Suppressor macrophage (primary cell): ENCODE measurements around the gene GAREM1.
A peak's percentile ranks its signal among the peaks of the same experiment; 100 is the strongest.
"Not testable (repeated sequence)": the region's sequence is repeated elsewhere in the genome, so short reads cannot be mapped to it uniquely, and the experiment has no call there.

ENCODE experiments used
- DNase-seq, 4 experiments: peaks; one replicate each; pipeline ENCODE4 v3.0.0-alpha.2; 2020 to 2022

The GAREM1 gene

GRCh38 chr18:32324181-32324580 is 146.5 kb downstream of the GAREM1 start:
- no peak for DNase-seq

- no peak for DNase-seq
These were observed 148.9 kb downstream of the GAREM1 start for GRCh38 chr18:32321826-32322225.

- DNase-seq = no peak
These were observed 151.6 kb downstream of the GAREM1 start for GRCh38 chr18:32319084-32319483.

GRCh38 chr18:32318581-32318980 is 152.1 kb downstream of the GAREM1 start:
- DNase-seq = no peak

- DNase-seq = no peak
These were observed 153.0 kb downstream of the GAREM1 start for GRCh38 chr18:32317651-32318050.

GRCh38 chr18:32315881-32316280 is 154.8 kb downstream of the GAREM1 start:
- no peak for DNase-seq

GRCh38 chr18:32310774-32311173 is 159.9 kb downstream of the GAREM1 start:
- DNase-seq = no peak

- DNase-seq = no peak
These were observed 160.6 kb downstream of the GAREM1 start for GRCh38 chr18:32310101-32310500.

- peak in 3 of 4 experiments; percentile 3 to 46 (median 28) for DNase-seq
These were observed 162.1 kb downstream of the GAREM1 start for GRCh38 chr18:32308493-32309120.

- DNase-seq = no peak
These were observed 167.3 kb downstream of the GAREM1 start for GRCh38 chr18:32303400-32303799.

- DNase-seq = no peak
These were observed 167.9 kb downstream of the GAREM1 start for GRCh38 chr18:32302806-32303205.

- peak in 1 of 4 experiments; percentile 2 for DNase-seq
These were observed 168.5 kb downstream of the GAREM1 start for GRCh38 chr18:32301976-32302743.

- no peak for DNase-seq
These were observed 169.3 kb downstream of the GAREM1 start for GRCh38 chr18:32301361-32301760.

- no peak for DNase-seq
These were observed 169.8 kb downstream of the GAREM1 start for GRCh38 chr18:32300914-32301313.

- no peak for DNase-seq
These were observed 171.2 kb downstream of the GAREM1 start for GRCh38 chr18:32299484-32299883.

GRCh38 chr18:32298171-32298667 is 172.5 kb downstream of the GAREM1 start:
- no peak for DNase-seq

GRCh38 chr18:32297579-32298170 is 173.0 kb downstream of the GAREM1 start:
- no peak for DNase-seq

GRCh38 chr18:32296851-32297250 is 173.8 kb downstream of the GAREM1 start:
- no peak for DNase-seq

GRCh38 chr18:32295604-32296003 is 175.1 kb downstream of the GAREM1 start:
- no peak for DNase-seq

- DNase-seq = no peak
These were observed 177.6 kb downstream of the GAREM1 start for GRCh38 chr18:32293107-32293506.

- DNase-seq = not testable (repeated sequence)
These were observed 179.1 kb downstream of the GAREM1 start for GRCh38 chr18:32291623-32292022.

GRCh38 chr18:32290810-32291209 is 179.9 kb downstream of the GAREM1 start:
- no peak for DNase-seq

- peak; percentile 71 to 80 (median 76) for DNase-seq
These were observed 181.1 kb downstream of the GAREM1 start for GRCh38 chr18:32289483-32290075.
